K562 (cell line): ENCODE measurements around the gene FSCN2. TPM values are rescaled to one million over a fixed set of nuclear protein-coding genes. Genes with fewer than 3 reads are reported as not detected.

ENCODE experiments used
- E2F1 ChIP-seq: sonication (generic); formaldehyde crosslinking; IDR thresholded peaks from 2 replicates; pipeline ENCODE4 v1.8.1; 2023; ENCODE audit warnings: mild to moderate bottlenecking, missing genetic modification reagents, moderate library complexity
- ELF2 ChIP-seq: fragments of 250-450 bp; sonication (Bioruptor Pico); IDR thresholded peaks from 2 replicates; pipeline ENCODE4 v1.5.0; 2021; ENCODE audit warnings: mild to moderate bottlenecking
- FOXM1 ChIP-seq, 2 experiments: fragments of 450-650 bp in 1 of 2; sonication (generic) in 1 of 2; formaldehyde crosslinking in 1 of 2; IDR thresholded peaks; 2 replicates each; pipeline versions ENCODE4 v1.6.1 to v1.9.0; 2017 to 2022; ENCODE audit warnings: low read depth in 2 of 2, mild to moderate bottlenecking in 2 of 2, missing genetic modification reagents in 1 of 2, moderate library complexity in 1 of 2
- IRF9 ChIP-seq: fragments of 450-650 bp; IDR thresholded peaks from 2 replicates; pipeline ENCODE4 v1.6.1; 2016; ENCODE audit warnings: missing biosample characterization, missing genetic modification characterization
- MYC ChIP-seq, 2 experiments: fragments of 250-450 bp in 1 of 2; sonication (Bioruptor Pico) in 1 of 2; IDR thresholded peaks; 2 replicates each; pipeline versions ENCODE4 v1.5.1 to v1.6.1; 2012 to 2021; ENCODE audit warnings: low read depth in 2 of 2, borderline replicate concordance in 1 of 2, improper control_type of control experiment in 1 of 2, low read length in 1 of 2, mild to moderate bottlenecking in 1 of 2, moderate library complexity in 1 of 2
- NRF1 ChIP-seq, 2 experiments: fragments of 450-650 bp; IDR thresholded peaks in 1 of 2; conservative IDR thresholded peaks in 1 of 2; 2 replicates each; pipeline ENCODE4 v1.6.1; 2014; ENCODE audit warnings: mild to moderate bottlenecking in 2 of 2
- POLR2AphosphoS5 ChIP-seq: IDR thresholded peaks from 2 replicates; pipeline ENCODE4 v1.6.1; 2011; ENCODE audit warnings: mild to moderate bottlenecking, low read depth, low read length, moderate library complexity; ENCODE audit not compliant: control insufficient read depth, insufficient read depth
- RFX7 ChIP-seq: fragments of 250-450 bp; sonication (Bioruptor Pico); IDR thresholded peaks from 2 replicates; pipeline ENCODE4 v1.5.1; 2021; ENCODE audit warnings: mild to moderate bottlenecking
- SAFB2 ChIP-seq: fragments of 200-400 bp; formaldehyde crosslinking; IDR thresholded peaks from 2 replicates; pipeline ENCODE4 v1.6.1; 2018; ENCODE audit warnings: borderline replicate concordance, low read length, low read depth, moderate library complexity; ENCODE audit not compliant: severe bottlenecking
- SRSF7 ChIP-seq: fragments of 200-400 bp; formaldehyde crosslinking; optimal IDR thresholded peaks from 2 replicates; pipeline ENCODE3; 2017; ENCODE audit warnings: mild to moderate bottlenecking, low read depth, low read length
- STAT5B ChIP-seq: fragments of 250-450 bp; sonication (Bioruptor Pico); IDR thresholded peaks from 2 replicates; pipeline ENCODE4 v1.8.0; 2021; ENCODE audit warnings: mild to moderate bottlenecking, inconsistent platforms
- TAF15 ChIP-seq: fragments of 200-400 bp; formaldehyde crosslinking; IDR thresholded peaks from 2 replicates; pipeline ENCODE4 v1.6.1; 2017; ENCODE audit warnings: mild to moderate bottlenecking, low read depth, low read length, moderate library complexity
- TCFL5 ChIP-seq: fragments of 250-450 bp; sonication (Bioruptor Pico); conservative IDR thresholded peaks from 2 replicates; pipeline ENCODE4 v1.6.1; 2021; ENCODE audit warnings: mild to moderate bottlenecking, moderate library complexity, matching md5 sums
- TEAD1 ChIP-seq, 2 experiments: fragments of 450-650 bp in 1 of 2; sonication (generic) in 1 of 2; formaldehyde crosslinking; IDR thresholded peaks; 2 replicates each; pipeline versions ENCODE4 v1.4.0 to v1.8.0; 2020 to 2022; ENCODE audit warnings: mild to moderate bottlenecking in 2 of 2, missing genetic modification reagents in 1 of 2
- ZNF41 ChIP-seq: fragments of 250-450 bp; sonication (Bioruptor Pico); conservative IDR thresholded peaks from 2 replicates; pipeline ENCODE4 v1.4.0; 2020; ENCODE audit warnings: mild to moderate bottlenecking
- polyA plus RNA-seq, 8 experiments: library from polyadenylated mRNA; depleted of rRNA in 4 of 8; stranded (reverse) in 5 of 8; unstranded in 3 of 8; fragments of >200 nt; fragmentation: Nextera tagmentation in 2 of 8; fragmentation: Illumina TruSeq in 1 of 8; extraction: Ambion mirVana in 2 of 8; extraction: Trizol in 1 of 8; gene quantifications; 2 replicates each; pipeline versions ENCODE4 v1.2.1 to v1.2.3, GENCODE V29; 2011 to 2014; ENCODE audit warnings: inconsistent platforms in 1 of 8, missing spikeins in 1 of 8
- total RNA-seq, 7 experiments: library from RNA; depleted of rRNA in 6 of 7; stranded (reverse); fragments of >200 nt in 6 of 7; fragmentation: Illumina TruSeq in 2 of 7; extraction: Trizol in 2 of 7; gene quantifications; 2 replicates each; pipeline versions ENCODE4 v1.2.1 to v1.2.3, GENCODE V29; 2011 to 2021; ENCODE audit warnings: low replicate concordance in 1 of 7
- TF ChIP-seq, protein P1 (sequence below): fragments of 450-650 bp; formaldehyde crosslinking; IDR thresholded peaks from 2 replicates; pipeline ENCODE4 v1.4.0; 2022; ENCODE audit warnings: mild to moderate bottlenecking, moderate library complexity
- TF ChIP-seq, protein P2 (sequence below): fragments of 450-650 bp; IDR thresholded peaks from 2 replicates; pipeline ENCODE4 v1.6.1; 2016; ENCODE audit warnings: low read depth, mild to moderate bottlenecking, moderate library complexity
- TF ChIP-seq, protein P3 (sequence below): fragments of 450-650 bp; formaldehyde crosslinking; IDR thresholded peaks from 2 replicates; pipeline ENCODE4 v1.4.0; 2020; ENCODE audit warnings: mild to moderate bottlenecking, moderate library complexity
- TF ChIP-seq, protein P4 (sequence below): fragments of 250-450 bp; sonication (Bioruptor Pico); IDR thresholded peaks from 2 replicates; pipeline ENCODE4 v1.8.0; 2022; ENCODE audit warnings: inconsistent platforms, mild to moderate bottlenecking, moderate library complexity, borderline replicate concordance

Gene FSCN2
- total and polyA plus RNA-seq, 9 of the 15 experiments (the other 6 are each of a cell fraction or from before 2014, with no cell fraction given): 0.08 TPM; not detected in 8

DNA sequence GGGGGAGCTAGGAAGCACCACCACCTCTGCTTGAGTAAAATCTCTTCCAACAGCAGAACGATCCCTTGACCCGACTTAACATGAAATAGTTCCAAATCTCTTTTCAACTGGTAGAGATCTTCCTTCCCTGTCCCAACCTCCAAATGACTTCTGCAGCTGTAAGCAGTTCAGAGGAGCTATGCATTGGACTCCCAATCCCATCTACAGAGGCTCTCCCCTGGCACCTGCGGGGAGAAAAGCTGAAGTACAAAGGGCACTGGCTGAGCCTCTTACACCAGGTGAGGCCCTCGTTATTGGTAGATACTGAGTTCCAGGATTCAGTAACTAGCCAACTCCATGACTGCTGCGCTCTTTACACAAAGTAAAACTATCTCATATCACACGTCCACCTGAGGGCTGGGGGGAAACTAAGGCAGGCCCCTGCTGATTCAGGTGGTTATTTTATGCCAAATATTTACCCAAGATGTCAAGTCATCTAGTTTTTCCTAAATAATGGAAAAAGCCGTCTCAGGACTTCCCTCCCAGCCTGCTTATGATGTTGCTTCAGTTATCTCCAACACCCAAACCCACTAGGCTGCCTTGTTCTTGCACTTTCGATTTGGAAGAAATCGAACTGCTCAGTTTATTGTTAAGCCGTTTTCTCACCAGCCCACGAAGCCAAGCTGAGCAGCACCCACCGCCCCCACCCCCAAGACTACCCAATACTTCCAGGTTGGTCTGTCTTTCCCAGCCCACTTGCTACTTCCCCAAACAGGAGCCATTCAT lies 18.8 kb upstream of the FSCN2 start (continued):
- TF ChIP-seq IRF9 (tag) (no peak), FOXM1 (IDR thresholded peaks at IDR 0.05; ENCODE audit: low read depth) (no peak), FOXM1 (CRISPR knock-in tag; IDR thresholded peaks at IDR 0.05; ENCODE audit: low read depth) (no peak), ELF2 (CRISPR knock-in tag) (no peak), TAF15 (no peak), NRF1 (conservative IDR thresholded peaks at IDR 0.05 in 1 of 2, IDR thresholded peaks at IDR 0.05 in 1 of 2) (no peak), ZNF41 (CRISPR knock-in tag) (peak; percentile 73), SAFB2 (no peak), MYC (IDR thresholded peaks at IDR 0.05; ENCODE audit: low read depth, low read length) (no peak), MYC (CRISPR knock-in tag; IDR thresholded peaks at IDR 0.05; ENCODE audit: borderline replicate concordance, low read depth) (0 out of 2 replicates have a peak, but pooled peaks have one; percentile 14), TCFL5 (CRISPR knock-in tag) (no peak), TEAD1 (CRISPR knock-in tag; IDR thresholded peaks at IDR 0.05) (0 out of 4 replicates have a peak, but pooled peaks of 1 of the 2 experiments have one; percentile 73), E2F1 (CRISPR knock-in tag) (0 out of 2 replicates have a peak, but pooled peaks have one; percentile 9), RFX7 (CRISPR knock-in tag) (0 out of 2 replicates have a peak, but pooled peaks have one; percentile 70), STAT5B (CRISPR knock-in tag) (no peak), SRSF7 (no peak), POLR2AphosphoS5 (peak; percentile 69)
- TF ChIP-seq, protein P1, sequence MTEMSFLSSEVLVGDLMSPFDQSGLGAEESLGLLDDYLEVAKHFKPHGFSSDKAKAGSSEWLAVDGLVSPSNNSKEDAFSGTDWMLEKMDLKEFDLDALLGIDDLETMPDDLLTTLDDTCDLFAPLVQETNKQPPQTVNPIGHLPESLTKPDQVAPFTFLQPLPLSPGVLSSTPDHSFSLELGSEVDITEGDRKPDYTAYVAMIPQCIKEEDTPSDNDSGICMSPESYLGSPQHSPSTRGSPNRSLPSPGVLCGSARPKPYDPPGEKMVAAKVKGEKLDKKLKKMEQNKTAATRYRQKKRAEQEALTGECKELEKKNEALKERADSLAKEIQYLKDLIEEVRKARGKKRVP: peak; percentile 52
- TF ChIP-seq, protein P2, sequence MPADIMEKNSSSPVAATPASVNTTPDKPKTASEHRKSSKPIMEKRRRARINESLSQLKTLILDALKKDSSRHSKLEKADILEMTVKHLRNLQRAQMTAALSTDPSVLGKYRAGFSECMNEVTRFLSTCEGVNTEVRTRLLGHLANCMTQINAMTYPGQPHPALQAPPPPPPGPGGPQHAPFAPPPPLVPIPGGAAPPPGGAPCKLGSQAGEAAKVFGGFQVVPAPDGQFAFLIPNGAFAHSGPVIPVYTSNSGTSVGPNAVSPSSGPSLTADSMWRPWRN: no peak
- TF ChIP-seq, protein P3, sequence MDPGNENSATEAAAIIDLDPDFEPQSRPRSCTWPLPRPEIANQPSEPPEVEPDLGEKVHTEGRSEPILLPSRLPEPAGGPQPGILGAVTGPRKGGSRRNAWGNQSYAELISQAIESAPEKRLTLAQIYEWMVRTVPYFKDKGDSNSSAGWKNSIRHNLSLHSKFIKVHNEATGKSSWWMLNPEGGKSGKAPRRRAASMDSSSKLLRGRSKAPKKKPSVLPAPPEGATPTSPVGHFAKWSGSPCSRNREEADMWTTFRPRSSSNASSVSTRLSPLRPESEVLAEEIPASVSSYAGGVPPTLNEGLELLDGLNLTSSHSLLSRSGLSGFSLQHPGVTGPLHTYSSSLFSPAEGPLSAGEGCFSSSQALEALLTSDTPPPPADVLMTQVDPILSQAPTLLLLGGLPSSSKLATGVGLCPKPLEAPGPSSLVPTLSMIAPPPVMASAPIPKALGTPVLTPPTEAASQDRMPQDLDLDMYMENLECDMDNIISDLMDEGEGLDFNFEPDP (CRISPR knock-in tag): peak; percentile 28; the same call in 1 of the 2 replicates
- TF ChIP-seq, protein P4, sequence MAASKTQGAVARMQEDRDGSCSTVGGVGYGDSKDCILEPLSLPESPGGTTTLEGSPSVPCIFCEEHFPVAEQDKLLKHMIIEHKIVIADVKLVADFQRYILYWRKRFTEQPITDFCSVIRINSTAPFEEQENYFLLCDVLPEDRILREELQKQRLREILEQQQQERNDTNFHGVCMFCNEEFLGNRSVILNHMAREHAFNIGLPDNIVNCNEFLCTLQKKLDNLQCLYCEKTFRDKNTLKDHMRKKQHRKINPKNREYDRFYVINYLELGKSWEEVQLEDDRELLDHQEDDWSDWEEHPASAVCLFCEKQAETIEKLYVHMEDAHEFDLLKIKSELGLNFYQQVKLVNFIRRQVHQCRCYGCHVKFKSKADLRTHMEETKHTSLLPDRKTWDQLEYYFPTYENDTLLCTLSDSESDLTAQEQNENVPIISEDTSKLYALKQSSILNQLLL (CRISPR knock-in tag): no peak
